WTC11 (cell line): ENCODE results near the gene CTTNBP2NL. TPM values are rescaled to one million over a fixed set of nuclear protein-coding genes. Genes with fewer than 3 reads are reported as not detected.

Source experiments
- ATAC-seq: fragments of 200-7000 bp; cut with Tn5 transposase; 2 replicates; pipeline ENCODE4 v1.10.0; 2021; ENCODE audit warnings: mild to moderate bottlenecking, moderate library complexity
- CTCF ChIA-PET: fragments of 300-600 bp; sonication (Branson Sonifier 250); formaldehyde crosslinking; loops from one replicate; lab custom pipeline; 2021; ENCODE audit warnings: antibody characterized with exemption; lab: Charles Lee
- POLR2A ChIA-PET: fragments of 350-600 bp; sonication (Branson Sonifier 250); formaldehyde crosslinking; loops from one replicate; lab custom pipeline; 2021; ENCODE audit warnings: antibody characterized with exemption; lab: Charles Lee
- DNase-seq: peaks from one replicate; pipeline ENCODE4 v3.0.0; 2021; ENCODE audit warnings: low spot score
- H3K27ac Mint-ChIP-seq: 2 replicates; pipeline ENCODE4 v1.8.0; 2021; ENCODE audit warnings: mixed read lengths
- H3K27me3 Mint-ChIP-seq: 2 replicates; pipeline ENCODE4 v1.8.0; 2021; ENCODE audit warnings: low read depth, mild to moderate bottlenecking, moderate library complexity, mixed read lengths
- H3K36me3 Mint-ChIP-seq: 2 replicates; pipeline ENCODE4 v1.8.0; 2021; ENCODE audit warnings: mixed read lengths
- H3K4me1 Mint-ChIP-seq: 2 replicates; pipeline ENCODE4 v1.8.0; 2022; ENCODE audit warnings: mixed read lengths
- H3K4me3 Mint-ChIP-seq: 2 replicates; pipeline ENCODE4 v1.8.0; 2021; ENCODE audit warnings: mild to moderate bottlenecking, moderate library complexity, mixed read lengths
- H3K9me3 Mint-ChIP-seq: 2 replicates; pipeline ENCODE4 v1.8.0; 2021; ENCODE audit warnings: mixed read lengths
- AFF4 ChIP-seq: sonication (generic); formaldehyde crosslinking; IDR thresholded peaks from 2 replicates; pipeline ENCODE4 v1.8.1; 2023; ENCODE audit warnings: mild to moderate bottlenecking, missing genetic modification reagents, borderline replicate concordance
- CREM ChIP-seq: sonication (generic); formaldehyde crosslinking; IDR thresholded peaks from 2 replicates; pipeline ENCODE4 v1.8.1; 2022; ENCODE audit warnings: mild to moderate bottlenecking, missing genetic modification reagents, moderate library complexity
- ERG ChIP-seq: fragments of 250-450 bp; sonication (Bioruptor Pico); IDR thresholded peaks from 2 replicates; pipeline ENCODE4 v1.8.0; 2021; ENCODE audit warnings: mild to moderate bottlenecking
- FOXJ3 ChIP-seq: sonication (generic); formaldehyde crosslinking; IDR thresholded peaks from 2 replicates; pipeline ENCODE4 v1.9.0; 2021; ENCODE audit warnings: missing genetic modification reagents, mild to moderate bottlenecking, borderline replicate concordance
- FOXK1 ChIP-seq: sonication (generic); formaldehyde crosslinking; IDR thresholded peaks from 2 replicates; pipeline ENCODE4 v1.8.0; 2022; ENCODE audit warnings: mild to moderate bottlenecking, moderate library complexity, missing genetic modification reagents
- GABPB1 ChIP-seq: sonication (generic); formaldehyde crosslinking; IDR thresholded peaks from 2 replicates; pipeline ENCODE4 v1.8.1; 2023; ENCODE audit warnings: mild to moderate bottlenecking, missing genetic modification reagents
- HMGXB4 ChIP-seq: sonication (generic); formaldehyde crosslinking; IDR thresholded peaks from 2 replicates; pipeline ENCODE4 v1.8.1; 2023; ENCODE audit warnings: mild to moderate bottlenecking, moderate library complexity, missing genetic modification reagents
- NFYB ChIP-seq: sonication (generic); formaldehyde crosslinking; conservative IDR thresholded peaks from 2 replicates; pipeline ENCODE4 v1.8.0; 2022; ENCODE audit warnings: low read depth, missing genetic modification reagents
- NR1H2 ChIP-seq: sonication (generic); formaldehyde crosslinking; IDR thresholded peaks from 2 replicates; pipeline ENCODE4 v1.9.0; 2021; ENCODE audit warnings: mild to moderate bottlenecking, moderate library complexity, missing genetic modification reagents
- TEAD1 ChIP-seq: sonication (generic); formaldehyde crosslinking; IDR thresholded peaks from 2 replicates; pipeline ENCODE4 v1.8.0; 2022; ENCODE audit warnings: mild to moderate bottlenecking, missing genetic modification reagents
- ZNF281 ChIP-seq: sonication (generic); formaldehyde crosslinking; IDR thresholded peaks from 2 replicates; pipeline ENCODE4 v1.8.0; 2023; ENCODE audit warnings: mild to moderate bottlenecking, missing genetic modification reagents
- ZNF671 ChIP-seq: fragments of 250-450 bp; sonication (Bioruptor Pico); IDR thresholded peaks from 2 replicates; pipeline ENCODE4 v1.8.0; 2021; ENCODE audit warnings: mild to moderate bottlenecking
- total RNA-seq: library from RNA; stranded (reverse); gene quantifications from 3 replicates; pipeline ENCODE4 v1.2.3, GENCODE V29; 2021
- TF ChIP-seq, protein P1 (sequence below): sonication (generic); formaldehyde crosslinking; IDR thresholded peaks from 2 replicates; pipeline ENCODE4 v1.8.1; 2022; ENCODE audit warnings: missing genetic modification reagents, borderline replicate concordance
- TF ChIP-seq, protein P2 (sequence below): fragments of 250-450 bp; sonication (Bioruptor Pico); IDR thresholded peaks from 2 replicates; pipeline ENCODE4 v1.9.0; 2021; ENCODE audit warnings: mild to moderate bottlenecking

The CTTNBP2NL gene
- total RNA-seq, 1 experiment from 2014 or later = 32.8 TPM

DNA sequence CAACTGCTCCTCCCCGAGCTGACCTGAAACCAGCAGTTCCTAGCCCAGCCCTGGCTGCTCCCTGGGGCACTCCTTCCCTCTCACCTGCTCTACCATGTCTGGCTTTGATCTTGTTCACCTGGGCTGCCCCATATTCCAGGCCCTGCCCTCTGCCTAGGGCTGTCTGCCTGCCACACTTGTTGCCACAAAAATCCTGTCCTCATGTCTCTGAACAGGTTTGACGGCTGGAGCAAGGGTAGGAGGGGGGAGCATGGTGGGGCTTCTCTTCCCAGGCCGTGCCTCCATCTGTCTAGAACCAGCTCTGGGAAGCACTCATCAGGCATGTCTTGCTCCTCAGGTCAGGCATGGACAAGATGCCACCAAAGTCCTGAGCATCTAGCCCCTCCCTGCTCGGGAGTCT, 68.5 kb downstream of the CTTNBP2NL start (continued):
- TF ChIP-seq, protein P1, sequence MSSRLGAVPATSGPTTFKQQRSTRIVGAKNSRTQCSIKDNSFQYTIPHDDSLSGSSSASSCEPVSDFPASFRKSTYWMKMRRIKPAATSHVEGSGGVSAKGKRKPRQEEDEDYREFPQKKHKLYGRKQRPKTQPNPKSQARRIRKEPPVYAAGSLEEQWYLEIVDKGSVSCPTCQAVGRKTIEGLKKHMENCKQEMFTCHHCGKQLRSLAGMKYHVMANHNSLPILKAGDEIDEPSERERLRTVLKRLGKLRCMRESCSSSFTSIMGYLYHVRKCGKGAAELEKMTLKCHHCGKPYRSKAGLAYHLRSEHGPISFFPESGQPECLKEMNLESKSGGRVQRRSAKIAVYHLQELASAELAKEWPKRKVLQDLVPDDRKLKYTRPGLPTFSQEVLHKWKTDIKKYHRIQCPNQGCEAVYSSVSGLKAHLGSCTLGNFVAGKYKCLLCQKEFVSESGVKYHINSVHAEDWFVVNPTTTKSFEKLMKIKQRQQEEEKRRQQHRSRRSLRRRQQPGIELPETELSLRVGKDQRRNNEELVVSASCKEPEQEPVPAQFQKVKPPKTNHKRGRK (CRISPR knock-in tag) = no peak
- no peak for TF ChIP-seq FOXJ3 (CRISPR knock-in tag)
- no peak for TF ChIP-seq ERG (CRISPR knock-in tag)
- TF ChIP-seq, all 79 proteins: peak for 0

- H3K4me1 Mint-ChIP-seq = peaks cover 38% of the 10 kb centered on the region
- ChIA-PET POLR2A (interaction anchor here (1.5 kb wide), 1 partner anchor 209 kb away, joined by 4 read pairs; the partner anchor contains the start of gene MOV10), CTCF (interaction anchor here (0.5 to 5.1 kb wide), 13 partner anchors 10 to 250 kb away, joined by 3 to 80 read pairs (median 5); partner anchors contain the start of genes CTTNBP2NL, PPM1J and WNT2B)
- ATAC-seq (no peak), DNase-seq (no peak)
- no peak for TF ChIP-seq TEAD1 (CRISPR knock-in tag)
- no peak for TF ChIP-seq HMGXB4 (CRISPR knock-in tag)
- no peaks in the 10 kb centered on the region for H3K36me3 Mint-ChIP-seq
- H3K27ac Mint-ChIP-seq = no peak overlapping the region
- no peak overlapping the region for H3K4me3 Mint-ChIP-seq
- H3K9me3 Mint-ChIP-seq = no peaks in the 10 kb centered on the region
- peaks cover 24% of the 10 kb centered on the region for H3K27me3 Mint-ChIP-seq
These were observed 69.1 kb downstream of the CTTNBP2NL start for GRCh38 chr1:112465122-112465521.

DNA sequence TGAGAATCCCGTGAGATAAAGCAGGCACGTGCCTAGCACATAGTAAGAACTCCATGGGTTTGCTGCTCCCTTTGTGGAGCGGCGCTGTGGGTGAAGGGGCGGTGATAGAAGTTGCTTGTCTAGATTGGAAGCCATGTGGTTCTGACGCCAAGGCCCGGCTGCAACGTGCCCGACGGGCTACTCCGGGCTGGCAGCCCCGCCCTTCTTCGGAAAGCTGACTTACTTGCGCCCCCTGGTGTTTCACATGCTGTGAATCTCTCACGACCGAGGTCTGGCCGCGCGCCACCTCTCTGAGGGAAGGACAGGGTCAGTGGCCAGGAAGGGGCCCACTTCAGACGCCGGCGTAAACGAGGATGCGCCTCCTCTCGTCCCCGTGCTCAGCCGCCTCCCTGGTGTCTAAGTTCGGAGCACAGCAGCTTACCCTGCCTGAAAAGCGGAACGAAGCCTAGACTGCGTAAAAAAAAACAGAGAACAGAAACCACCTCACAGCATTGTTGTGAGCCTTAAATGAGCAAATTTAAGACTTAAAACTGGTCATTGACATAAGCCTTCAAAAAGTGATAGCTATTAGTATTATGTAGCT, 70.2 kb downstream of the CTTNBP2NL start:
- no peaks in the 10 kb centered on the region for H3K9me3 Mint-ChIP-seq
- ChIA-PET CTCF (interaction anchor here (0.6 to 5.1 kb wide), 19 partner anchors 9 to 249 kb away, joined by 3 to 80 read pairs (median 5); partner anchors contain the start of genes CTTNBP2NL, PPM1J and WNT2B), POLR2A (interaction anchor here (1.4 to 1.5 kb wide), 2 partner anchors 75 to 208 kb away, joined by 4 read pairs; partner anchors contain the start of gene MOV10)
- DNase-seq (peak; percentile 95), ATAC-seq (peak; percentile 85)
- peak overlapping the region; percentile 63 for H3K4me3 Mint-ChIP-seq
- no peaks in the 10 kb centered on the region for H3K36me3 Mint-ChIP-seq
- H3K27me3 Mint-ChIP-seq = peaks cover 24% of the 10 kb centered on the region
- H3K4me1 Mint-ChIP-seq = peaks cover 30% of the 10 kb centered on the region
- H3K27ac Mint-ChIP-seq = no peak overlapping the region
- TF ChIP-seq CREM (CRISPR knock-in tag) (no peak), TEAD1 (CRISPR knock-in tag) (peak; percentile 64; the same call in 1 of the 2 replicates), ZNF281 (CRISPR knock-in tag) (peak; percentile 31; the same call in 1 of the 2 replicates), GABPB1 (CRISPR knock-in tag) (0 out of 2 replicates have a peak, but pooled peaks have one; percentile 32), NFYB (CRISPR knock-in tag) (no peak), ZNF671 (CRISPR knock-in tag) (no peak), FOXK1 (CRISPR knock-in tag) (peak; percentile 43), AFF4 (CRISPR knock-in tag) (no peak), NR1H2 (CRISPR knock-in tag) (no peak)
- TF ChIP-seq, protein P1 (CRISPR knock-in tag) = no peak
- TF ChIP-seq, protein P2, sequence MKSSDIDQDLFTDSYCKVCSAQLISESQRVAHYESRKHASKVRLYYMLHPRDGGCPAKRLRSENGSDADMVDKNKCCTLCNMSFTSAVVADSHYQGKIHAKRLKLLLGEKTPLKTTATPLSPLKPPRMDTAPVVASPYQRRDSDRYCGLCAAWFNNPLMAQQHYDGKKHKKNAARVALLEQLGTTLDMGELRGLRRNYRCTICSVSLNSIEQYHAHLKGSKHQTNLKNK (CRISPR knock-in tag) = no peak
